HEK293 (cell line): ENCODE data around the gene NRL.

ENCODE experiments used
- CTCF ChIA-PET: fragments of 350-600 bp; formaldehyde crosslinking; extraction: SDS; loops from one replicate; lab custom pipeline; 2021; ENCODE audit warnings: antibody characterized with exemption; lab: Yijun Ruan, JAX
- POLR2A ChIA-PET: fragments of 300-600 bp; formaldehyde crosslinking; extraction: SDS; loops from one replicate; lab custom pipeline; 2020; ENCODE audit warnings: antibody characterized with exemption, inconsistent platforms; lab: Yijun Ruan, JAX
- H3K27ac ChIP-seq: fragments of 200-500 bp; sonication (Bioruptor generic); 2 replicates; pipeline ENCODE4 v1.5.1; 2014; ENCODE audit warnings: low read depth, low read length, control low read depth, inconsistent platforms; ENCODE audit errors: extremely low read depth
- H3K36me3 ChIP-seq, 2 experiments: fragments of 200-500 bp in 1 of 2; sonication (Bioruptor generic) in 1 of 2; 1 replicate in 1 of 2; 2 replicates in 1 of 2; pipeline ENCODE4 v1.5.1; 2014 to 2017; ENCODE audit warnings: inconsistent platforms in 2 of 2, low read length in 2 of 2; ENCODE audit not compliant: control insufficient read depth in 2 of 2, insufficient read depth in 1 of 2
- H3K4me1 ChIP-seq: fragments of 200-500 bp; sonication (Bioruptor generic); 2 replicates; pipeline ENCODE4 v1.5.1; 2014; ENCODE audit warnings: mild to moderate bottlenecking, low read length, inconsistent platforms; ENCODE audit not compliant: control insufficient read depth, insufficient read depth
- H3K4me3 ChIP-seq: 2 replicates; pipeline ENCODE4 v1.5.1; 2011; ENCODE audit warnings: low read depth, mild to moderate bottlenecking, control low read depth, low read length, moderate library complexity
- H3K9me3 ChIP-seq: fragments of 200-500 bp; sonication (Bioruptor generic); 2 replicates; pipeline ENCODE4 v1.5.1; 2014; ENCODE audit warnings: low read depth, low read length, inconsistent platforms; ENCODE audit not compliant: control insufficient read depth, insufficient read depth
- EGR2 ChIP-seq: fragments of 450-650 bp; formaldehyde crosslinking; IDR thresholded peaks from 2 replicates; pipeline ENCODE4 v1.5.1; 2016; ENCODE audit warnings: low read depth, missing biosample characterization, missing genetic modification characterization
- KLF1 ChIP-seq: fragments of 450-650 bp; formaldehyde crosslinking; IDR thresholded peaks from 2 replicates; pipeline ENCODE4 v1.5.1; 2016; ENCODE audit warnings: missing biosample characterization, missing genetic modification characterization
- MEIS1 ChIP-seq: sonication (generic); formaldehyde crosslinking; IDR thresholded peaks from 2 replicates; pipeline ENCODE4 v1.8.1; 2022; ENCODE audit warnings: missing genetic modification reagents, mild to moderate bottlenecking, borderline replicate concordance
- SP3 ChIP-seq: fragments of 450-650 bp; formaldehyde crosslinking; IDR thresholded peaks from 2 replicates; pipeline ENCODE4 v1.5.1; 2016; ENCODE audit warnings: missing biosample characterization, missing genetic modification characterization
- ZNF121 ChIP-seq: fragments of 450-650 bp; formaldehyde crosslinking; IDR thresholded peaks from 2 replicates; pipeline ENCODE4 v1.5.1; 2016; ENCODE audit warnings: missing biosample characterization, missing genetic modification characterization
- ZNF202 ChIP-seq: fragments of 450-650 bp; formaldehyde crosslinking; IDR thresholded peaks from 2 replicates; pipeline ENCODE4 v1.5.1; 2016; ENCODE audit warnings: missing biosample characterization, missing genetic modification characterization, borderline replicate concordance
- ZNF23 ChIP-seq: fragments of 450-650 bp; formaldehyde crosslinking; IDR thresholded peaks from 2 replicates; pipeline ENCODE4 v1.5.1; 2016; ENCODE audit warnings: missing biosample characterization, missing genetic modification characterization, borderline replicate concordance
- ZNF24 ChIP-seq: fragments of 450-650 bp; formaldehyde crosslinking; IDR thresholded peaks from 2 replicates; pipeline ENCODE4 v1.5.1; 2016; ENCODE audit warnings: missing biosample characterization, missing genetic modification characterization
- ZNF248 ChIP-seq: fragments of 450-650 bp; formaldehyde crosslinking; IDR thresholded peaks from 2 replicates; pipeline ENCODE4 v1.5.1; 2017; ENCODE audit warnings: missing biosample characterization, missing genetic modification characterization
- ZNF366 ChIP-seq: fragments of 450-650 bp; formaldehyde crosslinking; conservative IDR thresholded peaks from 2 replicates; pipeline ENCODE4 v1.5.1; 2016; ENCODE audit warnings: missing biosample characterization, missing genetic modification characterization
- ZNF433 ChIP-seq: fragments of 450-650 bp; formaldehyde crosslinking; IDR thresholded peaks from 2 replicates; pipeline ENCODE4 v1.5.1; 2016; ENCODE audit warnings: missing biosample characterization, missing genetic modification characterization, low read depth
- ZNF501 ChIP-seq: fragments of 450-650 bp; formaldehyde crosslinking; IDR thresholded peaks from 2 replicates; pipeline ENCODE4 v1.5.1; 2016; ENCODE audit warnings: missing biosample characterization, missing genetic modification characterization
- ZNF514 ChIP-seq: fragments of 450-650 bp; formaldehyde crosslinking; IDR thresholded peaks from 2 replicates; pipeline ENCODE4 v1.5.1; 2016; ENCODE audit warnings: missing biosample characterization, missing genetic modification characterization
- ZNF548 ChIP-seq: fragments of 450-650 bp; formaldehyde crosslinking; IDR thresholded peaks from 2 replicates; pipeline ENCODE4 v1.5.1; 2016; ENCODE audit warnings: missing biosample characterization, missing genetic modification characterization
- ZNF654 ChIP-seq: fragments of 450-650 bp; formaldehyde crosslinking; IDR thresholded peaks from 2 replicates; pipeline ENCODE4 v1.5.1; 2016; ENCODE audit warnings: low read depth, missing biosample characterization, missing genetic modification characterization
- ZNF677 ChIP-seq: fragments of 450-650 bp; IDR thresholded peaks from 2 replicates; pipeline ENCODE4 v1.5.0; 2018; ENCODE audit warnings: missing biosample characterization, mild to moderate bottlenecking, missing genetic modification characterization, moderate library complexity
- ZNF76 ChIP-seq: fragments of 450-650 bp; formaldehyde crosslinking; IDR thresholded peaks from 2 replicates; pipeline ENCODE4; 2016; ENCODE audit warnings: low read depth, missing biosample characterization, missing genetic modification characterization, borderline replicate concordance
- ZSCAN23 ChIP-seq: fragments of 450-650 bp; formaldehyde crosslinking; IDR thresholded peaks from 2 replicates; pipeline ENCODE4 v1.5.1; 2016; ENCODE audit warnings: missing biosample characterization, missing genetic modification characterization
- TF ChIP-seq, protein P1 (sequence below): sonication (generic); formaldehyde crosslinking; IDR thresholded peaks from 2 replicates; pipeline ENCODE4 v1.8.1; 2022; ENCODE audit warnings: mild to moderate bottlenecking, moderate library complexity, missing genetic modification reagents
- TF ChIP-seq, protein P2 (sequence below): fragments of 450-650 bp; formaldehyde crosslinking; IDR thresholded peaks from 2 replicates; pipeline ENCODE4 v1.5.1; 2016; ENCODE audit warnings: missing biosample characterization, missing genetic modification characterization
- TF ChIP-seq, protein P3 (sequence below): fragments of 450-650 bp; formaldehyde crosslinking; IDR thresholded peaks from 2 replicates; pipeline ENCODE4 v1.5.1; 2016; ENCODE audit warnings: missing biosample characterization, missing genetic modification characterization
- TF ChIP-seq, protein P4 (sequence below): fragments of 450-650 bp; formaldehyde crosslinking; IDR thresholded peaks from 2 replicates; pipeline ENCODE4 v1.5.1; 2016; ENCODE audit warnings: missing biosample characterization, missing genetic modification characterization
- TF ChIP-seq, protein P5 (sequence below): IDR thresholded peaks from 2 replicates; pipeline ENCODE4 v1.6.1; 2011; ENCODE audit warnings: mild to moderate bottlenecking, low read depth, low read length, borderline replicate concordance

NRL gene

DNA sequence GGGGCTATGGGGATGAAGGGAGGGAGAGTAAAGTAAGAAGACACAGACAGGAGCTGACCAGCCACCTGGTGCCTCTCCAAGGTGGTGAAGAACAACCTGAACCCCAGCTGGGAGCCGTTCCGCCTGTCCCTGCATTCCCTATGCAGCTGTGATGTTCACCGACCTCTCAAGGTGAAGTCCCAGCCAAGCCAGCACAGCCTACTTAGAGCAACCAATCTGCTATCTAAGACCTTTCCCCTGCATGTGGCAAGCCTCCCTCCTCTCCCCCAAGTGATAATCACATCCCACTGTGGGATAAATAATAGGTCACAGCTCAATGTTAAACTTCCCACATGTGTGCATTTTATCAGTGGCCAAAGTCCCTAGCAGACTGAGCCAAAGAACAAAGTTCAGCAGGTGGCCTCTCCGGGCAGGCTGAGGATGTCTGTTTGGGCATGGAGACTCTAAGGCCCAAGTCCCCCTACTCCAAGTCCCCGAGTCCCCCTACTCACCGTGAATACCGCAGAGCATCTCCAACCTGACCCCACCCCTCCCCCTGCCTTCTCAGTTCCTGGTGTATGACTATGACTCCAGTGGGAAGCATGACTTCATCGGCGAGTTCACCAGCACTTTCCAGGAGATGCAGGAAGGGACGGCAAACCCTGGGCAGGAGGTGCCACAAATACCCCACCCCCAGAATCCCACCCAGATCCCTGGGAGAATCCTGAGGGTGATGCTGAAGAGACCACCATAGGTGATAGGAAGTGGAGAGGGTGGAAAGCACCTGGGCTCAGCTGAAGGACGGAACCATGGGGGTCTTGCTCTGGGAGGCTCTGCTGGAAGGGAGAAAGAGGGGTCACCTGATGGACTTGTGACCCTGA is 39.9 kb downstream of the NRL start (continued):
- TF ChIP-seq ZNF23 (tag by site-specific recombination) (no peak), ZNF501 (tag by site-specific recombination) (no peak)
- TF ChIP-seq, protein P1, sequence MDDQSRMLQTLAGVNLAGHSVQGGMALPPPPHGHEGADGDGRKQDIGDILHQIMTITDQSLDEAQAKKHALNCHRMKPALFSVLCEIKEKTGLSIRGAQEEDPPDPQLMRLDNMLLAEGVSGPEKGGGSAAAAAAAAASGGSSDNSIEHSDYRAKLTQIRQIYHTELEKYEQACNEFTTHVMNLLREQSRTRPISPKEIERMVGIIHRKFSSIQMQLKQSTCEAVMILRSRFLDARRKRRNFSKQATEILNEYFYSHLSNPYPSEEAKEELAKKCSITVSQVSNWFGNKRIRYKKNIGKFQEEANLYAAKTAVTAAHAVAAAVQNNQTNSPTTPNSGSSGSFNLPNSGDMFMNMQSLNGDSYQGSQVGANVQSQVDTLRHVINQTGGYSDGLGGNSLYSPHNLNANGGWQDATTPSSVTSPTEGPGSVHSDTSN (CRISPR knock-in tag): no peak

DNA sequence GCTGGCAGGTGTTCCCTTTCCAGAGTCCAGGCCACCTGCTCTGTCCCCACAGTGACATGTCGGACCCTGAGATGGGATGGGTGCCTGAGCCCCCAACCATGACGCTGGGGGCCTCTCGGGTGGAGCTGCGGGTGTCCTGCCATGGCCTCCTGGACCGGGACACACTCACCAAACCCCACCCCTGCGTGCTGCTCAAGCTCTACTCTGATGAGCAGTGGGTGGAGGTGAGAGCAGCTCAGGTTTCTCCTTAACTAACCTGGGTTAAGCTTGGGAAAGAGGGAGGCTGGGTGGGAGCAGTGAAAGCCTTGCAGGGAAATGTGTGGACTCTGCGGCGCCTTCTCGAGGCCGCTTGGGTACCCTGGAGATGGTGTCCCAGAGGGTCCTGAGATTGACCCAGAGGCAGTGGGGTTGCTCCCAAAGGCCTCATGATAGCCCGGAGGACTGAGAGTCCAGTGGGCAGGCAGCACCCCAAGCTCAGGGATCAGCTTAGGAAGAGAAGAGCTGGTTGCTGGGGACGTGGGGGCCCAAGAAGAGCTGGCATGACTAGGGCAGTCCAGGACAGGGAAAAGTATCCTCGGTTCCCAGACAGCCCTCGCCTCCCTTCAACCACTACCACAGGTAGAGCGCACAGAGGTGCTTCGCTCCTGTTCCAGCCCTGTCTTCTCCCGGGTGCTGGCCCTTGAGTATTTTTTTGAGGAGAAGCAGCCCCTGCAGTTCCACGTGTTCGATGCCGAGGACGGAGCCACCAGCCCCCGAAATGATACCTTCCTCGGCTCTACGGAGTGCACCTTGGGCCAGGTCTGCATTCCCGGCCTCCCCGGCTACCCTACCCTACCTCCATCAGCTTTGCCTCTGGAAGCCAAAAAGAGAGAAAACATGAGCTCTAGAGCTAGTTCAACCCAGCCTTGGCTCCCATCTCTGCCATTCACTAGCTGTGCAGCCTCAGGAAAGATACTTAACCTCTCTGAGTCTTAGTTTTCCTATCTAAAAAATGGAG is 41.6 kb downstream of the NRL start:
- TF ChIP-seq ZNF677 (tag by site-specific recombination): no peak
- TF ChIP-seq EGR2: peak; percentile 41; the same call in 1 of the 2 replicates
- TF ChIP-seq KLF1: 0 out of 2 replicates have a peak, but pooled peaks have one; percentile 28
- Histone ChIP-seq H3K9me3 (no peaks in the 10 kb centered on the region), H3K27ac (no peak overlapping the region), H3K4me3 (no peak overlapping the region), H3K4me1 (peaks cover under 1% of the 10 kb centered on the region; the same call in 1 of the 2 replicates), H3K36me3 (no peaks in the 10 kb centered on the region)
- POLR2A ChIA-PET: no interaction called here
- CTCF ChIA-PET: interaction anchor here (0.6 to 3.9 kb wide), 6 partner anchors 15 to 322 kb away, joined by 3 to 31 read pairs (median 4); no protein-coding TSS in a partner anchor

DNA sequence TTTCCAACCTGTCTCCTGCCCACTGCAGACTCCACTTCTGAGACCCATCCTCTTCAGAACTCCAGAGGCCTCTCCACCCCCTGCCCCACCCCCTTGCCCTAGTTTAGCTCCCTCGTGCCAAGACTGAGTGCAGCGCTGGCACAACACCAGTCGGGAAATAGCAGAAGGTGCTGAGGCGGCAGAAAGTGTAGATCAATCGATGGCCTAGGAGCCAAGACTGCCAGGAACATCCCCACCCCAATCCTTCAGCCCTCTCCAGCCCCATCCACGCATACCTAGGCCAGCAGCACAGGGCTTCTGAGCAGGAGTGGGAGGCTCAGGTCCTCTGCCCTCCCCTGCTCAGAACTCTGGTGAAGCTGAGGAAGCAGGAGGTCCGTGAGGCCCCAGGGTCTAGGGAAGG is 42.3 kb downstream of the NRL start:
- no peaks in the 10 kb centered on the region for H3K36me3 ChIP-seq
- H3K4me3 ChIP-seq: no peak overlapping the region
- no peaks in the 10 kb centered on the region for H3K9me3 ChIP-seq
- no peak overlapping the region for H3K27ac ChIP-seq
- ChIA-PET POLR2A (no interaction called here), CTCF (interaction anchor here (1.3 kb wide), 1 partner anchor 36 kb away, joined by 4 read pairs; no protein-coding TSS in a partner anchor)
- H3K4me1 ChIP-seq: no peaks in the 10 kb centered on the region
- TF ChIP-seq ZNF514 (tag by site-specific recombination): no peak
- TF ChIP-seq ZNF121 (tag by site-specific recombination): no peak
- TF ChIP-seq ZNF366 (tag by site-specific recombination): no peak
- TF ChIP-seq ZNF202 (tag by site-specific recombination): no peak
- TF ChIP-seq ZNF548: no peak
- no peak for TF ChIP-seq SP3 (tag by site-specific recombination)
- no peak for TF ChIP-seq ZNF654
- TF ChIP-seq ZNF24 (tag by site-specific recombination): no peak
- TF ChIP-seq, protein P2, sequence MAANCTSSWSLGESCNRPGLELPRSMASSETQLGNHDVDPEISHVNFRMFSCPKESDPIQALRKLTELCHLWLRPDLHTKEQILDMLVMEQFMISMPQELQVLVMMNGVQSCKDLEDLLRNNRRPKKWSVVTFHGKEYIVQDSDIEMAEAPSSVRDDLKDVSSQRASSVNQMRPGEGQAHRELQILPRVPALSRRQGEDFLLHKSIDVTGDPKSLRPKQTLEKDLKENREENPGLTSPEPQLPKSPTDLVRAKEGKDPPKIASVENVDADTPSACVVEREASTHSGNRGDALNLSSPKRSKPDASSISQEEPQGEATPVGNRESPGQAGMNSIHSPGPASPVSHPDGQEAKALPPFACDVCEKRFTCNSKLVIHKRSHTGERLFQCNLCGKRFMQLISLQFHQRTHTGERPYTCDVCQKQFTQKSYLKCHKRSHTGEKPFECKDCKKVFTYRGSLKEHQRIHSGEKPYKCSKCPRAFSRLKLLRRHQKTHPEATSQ: no peak
- TF ChIP-seq ZNF76 (tag by site-specific recombination): no peak
- TF ChIP-seq, protein P3, sequence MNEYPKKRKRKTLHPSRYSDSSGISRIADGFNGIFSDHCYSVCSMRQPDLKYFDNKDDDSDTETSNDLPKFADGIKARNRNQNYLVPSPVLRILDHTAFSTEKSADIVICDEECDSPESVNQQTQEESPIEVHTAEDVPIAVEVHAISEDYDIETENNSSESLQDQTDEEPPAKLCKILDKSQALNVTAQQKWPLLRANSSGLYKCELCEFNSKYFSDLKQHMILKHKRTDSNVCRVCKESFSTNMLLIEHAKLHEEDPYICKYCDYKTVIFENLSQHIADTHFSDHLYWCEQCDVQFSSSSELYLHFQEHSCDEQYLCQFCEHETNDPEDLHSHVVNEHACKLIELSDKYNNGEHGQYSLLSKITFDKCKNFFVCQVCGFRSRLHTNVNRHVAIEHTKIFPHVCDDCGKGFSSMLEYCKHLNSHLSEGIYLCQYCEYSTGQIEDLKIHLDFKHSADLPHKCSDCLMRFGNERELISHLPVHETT (tag by site-specific recombination): no peak
- TF ChIP-seq, protein P4, sequence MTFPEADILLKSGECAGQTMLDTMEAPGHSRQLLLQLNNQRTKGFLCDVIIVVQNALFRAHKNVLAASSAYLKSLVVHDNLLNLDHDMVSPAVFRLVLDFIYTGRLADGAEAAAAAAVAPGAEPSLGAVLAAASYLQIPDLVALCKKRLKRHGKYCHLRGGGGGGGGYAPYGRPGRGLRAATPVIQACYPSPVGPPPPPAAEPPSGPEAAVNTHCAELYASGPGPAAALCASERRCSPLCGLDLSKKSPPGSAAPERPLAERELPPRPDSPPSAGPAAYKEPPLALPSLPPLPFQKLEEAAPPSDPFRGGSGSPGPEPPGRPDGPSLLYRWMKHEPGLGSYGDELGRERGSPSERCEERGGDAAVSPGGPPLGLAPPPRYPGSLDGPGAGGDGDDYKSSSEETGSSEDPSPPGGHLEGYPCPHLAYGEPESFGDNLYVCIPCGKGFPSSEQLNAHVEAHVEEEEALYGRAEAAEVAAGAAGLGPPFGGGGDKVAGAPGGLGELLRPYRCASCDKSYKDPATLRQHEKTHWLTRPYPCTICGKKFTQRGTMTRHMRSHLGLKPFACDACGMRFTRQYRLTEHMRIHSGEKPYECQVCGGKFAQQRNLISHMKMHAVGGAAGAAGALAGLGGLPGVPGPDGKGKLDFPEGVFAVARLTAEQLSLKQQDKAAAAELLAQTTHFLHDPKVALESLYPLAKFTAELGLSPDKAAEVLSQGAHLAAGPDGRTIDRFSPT (tag by site-specific recombination): no peak
- no peak for TF ChIP-seq ZNF433 (tag by site-specific recombination)
- TF ChIP-seq ZSCAN23: no peak
- TF ChIP-seq, protein P5, sequence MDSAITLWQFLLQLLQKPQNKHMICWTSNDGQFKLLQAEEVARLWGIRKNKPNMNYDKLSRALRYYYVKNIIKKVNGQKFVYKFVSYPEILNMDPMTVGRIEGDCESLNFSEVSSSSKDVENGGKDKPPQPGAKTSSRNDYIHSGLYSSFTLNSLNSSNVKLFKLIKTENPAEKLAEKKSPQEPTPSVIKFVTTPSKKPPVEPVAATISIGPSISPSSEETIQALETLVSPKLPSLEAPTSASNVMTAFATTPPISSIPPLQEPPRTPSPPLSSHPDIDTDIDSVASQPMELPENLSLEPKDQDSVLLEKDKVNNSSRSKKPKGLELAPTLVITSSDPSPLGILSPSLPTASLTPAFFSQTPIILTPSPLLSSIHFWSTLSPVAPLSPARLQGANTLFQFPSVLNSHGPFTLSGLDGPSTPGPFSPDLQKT: no peak
- no peak for TF ChIP-seq MEIS1
- no peak for TF ChIP-seq ZNF248 (tag by site-specific recombination)
